HG02610 (cell line): ENCODE results near the gene MYCBP.
"Not testable (repeated sequence)": the region's sequence is repeated elsewhere in the genome, so short reads cannot be mapped to it uniquely, and the experiment has no call there.

Experiments
- ATAC-seq: cut with Tn5 transposase; IDR thresholded peaks from one replicate; pipeline ENCODE4 v1.9.1; 2021; ENCODE audit warnings: mild to moderate bottlenecking, moderate library complexity; ENCODE audit not compliant: unreplicated experiment

Gene MYCBP

DNA sequence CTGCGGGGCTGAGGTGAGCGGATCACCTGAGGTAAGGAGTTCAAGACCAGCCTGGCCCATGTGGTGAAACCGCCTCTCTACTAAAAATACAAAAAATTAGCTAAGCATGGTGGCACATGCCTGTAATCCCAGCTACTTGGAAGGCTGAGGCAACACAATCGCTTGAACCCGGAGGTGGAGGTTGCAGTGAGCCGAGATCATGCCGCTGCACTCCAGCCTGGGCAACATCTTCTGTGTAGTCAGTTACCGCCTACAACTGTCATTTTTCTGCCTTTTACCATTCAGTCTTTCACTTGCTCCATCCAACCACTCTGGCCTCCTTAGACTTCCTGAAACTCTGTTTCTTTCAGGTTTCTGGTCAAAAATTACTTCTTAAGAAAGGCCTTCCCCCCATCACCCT, 2.2 kb downstream of the MYCBP start:
- ATAC-seq, result no peak

DNA sequence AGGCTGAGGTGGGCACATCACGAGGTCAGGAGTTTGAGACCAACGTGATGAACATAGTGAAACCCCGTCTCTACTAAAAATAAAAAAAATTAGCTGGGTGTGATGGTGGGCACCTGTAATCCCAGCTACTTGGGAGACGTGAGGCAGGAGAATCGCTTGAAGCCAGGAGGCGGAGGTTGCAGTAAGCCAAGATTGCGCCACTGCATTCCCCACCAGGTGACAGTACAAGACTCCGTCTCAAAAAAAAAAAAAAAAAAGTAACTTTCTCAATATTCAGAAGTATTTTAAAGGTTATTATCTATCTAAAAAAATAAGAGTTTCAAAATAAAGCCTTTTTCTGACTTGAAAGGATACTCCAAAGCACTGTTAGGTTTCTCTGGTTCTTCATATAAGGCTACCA, 5.9 kb downstream of the MYCBP start:
- ATAC-seq, result no peak

DNA sequence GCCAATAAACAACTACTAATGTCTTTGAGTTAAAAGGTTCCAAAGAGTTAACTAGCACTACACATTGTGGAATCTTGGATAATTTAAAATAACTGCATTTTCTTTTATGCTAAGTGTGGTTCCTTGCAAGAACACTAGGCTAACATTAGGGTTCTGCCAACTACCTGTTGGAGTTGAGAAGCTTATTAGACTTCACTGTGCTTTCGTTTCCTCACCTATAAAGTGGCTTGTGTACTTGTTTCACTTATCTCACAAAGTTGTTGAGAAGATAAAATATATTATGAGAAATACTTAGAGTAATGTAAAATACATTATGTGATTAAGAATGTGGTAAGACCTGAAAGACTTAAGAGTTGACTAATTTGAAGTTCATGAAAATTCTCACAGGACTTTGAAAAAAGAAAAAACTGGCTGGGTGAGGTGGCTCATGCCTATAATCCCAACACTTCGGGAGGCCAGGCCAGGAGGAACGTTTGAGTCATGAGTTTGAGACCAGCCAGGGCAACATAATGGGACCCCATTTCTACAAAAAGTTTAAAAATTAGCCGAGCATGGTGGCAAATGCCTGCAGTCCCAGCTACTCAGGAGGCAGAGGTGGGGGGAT, 7.9 kb downstream of the MYCBP start:
- no peak for ATAC-seq

DNA sequence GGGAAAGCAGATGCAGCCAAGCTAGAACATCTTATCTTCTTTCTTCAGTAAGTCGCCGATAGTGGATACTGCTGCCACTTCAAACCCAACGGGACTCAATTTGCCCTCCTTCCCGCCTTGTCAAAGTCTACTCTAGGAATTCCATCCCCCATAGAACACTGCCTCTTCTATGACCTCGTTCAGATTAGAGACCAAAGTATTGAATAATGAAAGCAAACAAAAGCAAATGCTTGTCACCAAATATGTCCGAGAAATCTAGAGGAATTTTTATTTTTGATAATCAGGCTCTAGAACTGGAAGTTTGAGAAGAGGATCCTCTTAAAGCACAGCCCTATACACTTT, 12.7 kb downstream of the MYCBP start:
- no peak for ATAC-seq

DNA sequence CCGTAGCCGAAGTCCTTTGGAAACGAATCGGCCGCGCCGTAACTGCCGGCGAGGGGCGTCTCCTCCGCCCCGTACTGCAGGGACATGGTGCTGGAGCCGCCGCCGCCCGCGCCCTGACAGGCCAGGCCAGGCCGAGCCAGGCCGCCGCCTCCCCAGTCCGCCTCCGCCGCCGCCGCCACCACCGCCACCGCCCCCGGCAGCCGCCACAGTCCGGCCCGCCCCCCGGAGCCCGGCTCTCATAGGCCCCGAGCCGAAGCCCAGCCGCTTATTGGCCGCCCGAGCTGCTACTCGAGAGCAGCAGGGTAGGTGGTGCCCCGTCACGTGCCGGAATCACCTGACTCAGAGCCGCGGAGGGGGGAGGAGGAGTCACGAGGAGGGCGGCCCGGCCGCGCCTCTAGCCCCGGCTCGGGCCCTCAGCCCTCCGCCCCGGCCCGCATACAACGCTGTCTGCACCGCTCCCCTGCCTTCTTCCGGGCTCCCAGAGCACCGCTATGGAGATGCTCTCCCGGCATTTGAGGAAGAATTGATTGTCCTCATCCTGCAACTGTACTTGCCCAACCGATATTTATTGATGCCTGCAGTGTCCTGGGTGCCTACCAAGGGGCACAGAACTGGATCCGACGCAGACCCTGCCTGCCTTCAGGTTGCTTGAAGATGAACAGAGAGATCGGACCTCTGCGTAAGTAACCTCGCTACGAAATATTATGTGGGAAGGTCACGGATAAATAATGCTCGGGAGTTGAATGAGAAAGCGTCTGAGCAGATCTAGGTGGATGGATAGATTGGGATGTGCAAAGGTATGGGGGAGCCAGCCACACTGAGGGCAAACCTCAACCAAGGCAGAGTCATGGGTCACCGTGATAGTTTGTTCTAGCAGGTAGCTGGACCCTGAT, 13.3 kb downstream of the MYCBP start, which contains the start of gene RRAGC:
Gene RRAGC, minus strand, starts transcription at position 212 of the 893 bp plus-strand sequence. Its CDS starts 126 bp downstream, at position 86.
- peak; percentile 91 for ATAC-seq

DNA sequence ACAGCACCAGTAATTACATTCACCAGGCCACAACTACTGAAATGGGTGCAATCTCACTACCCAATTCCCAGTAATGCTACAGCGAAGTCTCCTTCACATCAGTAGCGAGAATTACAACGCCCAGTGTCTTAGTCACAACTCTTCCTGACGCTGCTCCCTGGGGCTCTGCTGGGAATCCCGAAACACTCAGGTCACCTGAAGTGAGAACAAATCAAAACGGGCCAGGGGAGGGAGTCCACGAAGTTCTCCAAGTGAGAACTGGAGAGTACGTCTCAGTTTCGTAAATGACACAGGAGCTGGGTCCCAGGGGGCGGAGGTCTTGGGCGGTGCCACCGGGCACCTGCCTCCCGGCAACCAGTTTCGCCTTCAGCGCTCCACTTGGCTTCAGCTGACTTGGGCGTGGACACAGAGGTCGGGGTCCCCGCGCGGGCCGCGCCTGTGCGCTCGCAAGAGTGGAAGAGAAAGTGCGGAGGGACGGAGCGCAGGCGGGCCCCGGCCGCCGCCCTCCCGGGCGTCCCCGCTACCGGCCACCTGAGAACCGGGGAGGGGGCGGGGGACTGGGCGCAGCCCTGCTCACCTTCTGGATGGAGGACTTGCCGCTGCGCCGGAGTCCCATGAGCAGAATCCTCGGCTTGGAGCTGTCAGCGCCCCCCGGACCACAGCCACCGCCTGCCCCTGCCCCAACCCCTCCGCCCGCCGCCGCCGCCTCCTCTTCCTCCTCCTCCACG, 14.2 kb downstream of the MYCBP start:
- ATAC-seq, result peak; percentile 38

DNA sequence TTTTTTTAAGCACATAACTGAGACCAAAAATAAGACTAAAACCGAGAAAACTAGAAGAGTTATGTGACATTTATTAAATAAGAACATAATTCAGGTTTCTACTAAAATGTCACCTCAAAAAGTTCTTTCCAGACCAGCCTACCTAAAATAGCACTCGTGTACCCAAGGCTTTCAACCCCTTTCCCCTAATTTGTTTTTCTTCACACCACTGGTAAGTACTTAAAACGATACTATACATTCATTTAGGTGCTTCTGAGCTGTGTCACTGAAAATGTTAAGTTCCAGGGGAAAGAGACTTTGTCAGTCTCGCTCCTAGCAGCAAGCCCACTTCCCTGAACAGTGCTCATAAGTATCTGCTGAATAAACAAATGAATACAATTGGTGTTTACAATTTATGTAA, 20.4 kb downstream of the MYCBP start:
- peak; percentile 69 for ATAC-seq

DNA sequence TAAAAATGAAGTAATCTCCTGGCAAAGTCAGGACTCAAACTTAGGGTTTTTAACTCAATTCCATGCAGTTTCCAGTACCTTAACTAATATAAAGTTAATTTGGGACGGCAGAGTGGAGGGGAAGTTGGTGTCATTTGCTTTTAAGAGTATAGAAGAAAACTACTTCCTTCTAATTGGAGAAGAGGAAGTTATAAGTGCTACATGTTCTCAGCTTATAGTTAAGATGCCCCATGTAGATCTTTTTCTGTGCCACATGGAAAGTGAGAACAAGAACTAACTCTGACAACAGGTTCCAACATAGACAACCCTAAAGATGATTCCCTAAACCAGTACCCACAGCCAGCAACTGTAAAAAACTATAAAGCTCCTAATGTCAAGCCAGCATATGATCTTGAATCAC, 25.1 kb downstream of the MYCBP start:
- no peak for ATAC-seq

DNA sequence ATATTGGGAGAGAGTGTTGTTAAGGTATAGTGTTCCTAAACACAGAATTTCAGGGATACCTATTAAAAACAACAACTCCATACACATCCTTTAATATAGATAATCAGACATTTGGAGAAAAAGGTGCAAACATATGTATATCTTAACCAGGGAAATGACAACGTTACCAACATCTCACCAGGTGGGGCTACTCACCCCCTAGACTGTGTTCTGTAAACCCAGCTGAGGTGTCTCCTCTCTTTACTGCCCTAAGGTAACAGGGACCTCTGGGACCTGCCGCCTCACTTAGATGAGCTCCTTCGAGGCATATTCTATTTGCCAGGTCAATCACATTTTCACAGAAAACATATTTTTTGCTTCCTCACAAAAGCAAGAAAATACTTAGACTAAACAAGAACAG, 26.9 kb downstream of the MYCBP start:
- no peak for ATAC-seq

DNA sequence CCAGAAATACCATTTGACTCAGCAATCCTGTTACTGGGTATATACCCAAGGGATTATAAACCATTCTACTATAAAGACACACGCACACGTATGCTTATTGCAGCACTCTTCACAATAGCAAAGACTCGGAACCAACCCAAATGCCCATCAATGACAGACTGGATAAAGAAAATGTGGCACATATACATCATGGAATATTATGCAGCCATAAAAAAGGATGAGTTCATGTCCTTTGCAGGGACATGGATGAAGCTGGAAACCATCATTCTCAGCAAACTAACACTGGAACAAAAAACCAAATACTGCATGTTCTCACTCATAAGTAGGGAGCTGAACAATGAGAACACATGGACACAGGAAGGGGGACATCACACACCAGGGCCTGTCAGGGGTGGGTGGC, 28.1 kb downstream of the MYCBP start:
- ATAC-seq, result not testable (repeated sequence)

DNA sequence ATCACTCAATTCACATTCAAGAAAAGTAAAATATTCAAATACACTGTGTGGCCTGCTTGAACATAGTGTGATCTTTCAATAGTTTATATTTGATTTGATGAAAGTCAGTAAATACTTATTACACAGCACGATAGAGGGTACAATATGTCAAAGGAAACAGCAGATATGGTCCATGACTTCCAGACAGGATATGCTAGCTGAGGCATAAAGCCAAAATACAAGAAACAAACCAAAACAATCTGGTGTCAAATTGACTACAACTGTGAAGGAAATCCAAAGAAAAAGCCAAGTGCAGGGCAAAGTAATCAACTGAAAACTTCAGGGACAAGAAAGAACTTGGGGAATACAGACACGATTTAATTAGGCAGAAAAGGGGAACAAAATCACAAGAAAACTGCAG, 32.9 kb downstream of the MYCBP start:
- no peak for ATAC-seq

DNA sequence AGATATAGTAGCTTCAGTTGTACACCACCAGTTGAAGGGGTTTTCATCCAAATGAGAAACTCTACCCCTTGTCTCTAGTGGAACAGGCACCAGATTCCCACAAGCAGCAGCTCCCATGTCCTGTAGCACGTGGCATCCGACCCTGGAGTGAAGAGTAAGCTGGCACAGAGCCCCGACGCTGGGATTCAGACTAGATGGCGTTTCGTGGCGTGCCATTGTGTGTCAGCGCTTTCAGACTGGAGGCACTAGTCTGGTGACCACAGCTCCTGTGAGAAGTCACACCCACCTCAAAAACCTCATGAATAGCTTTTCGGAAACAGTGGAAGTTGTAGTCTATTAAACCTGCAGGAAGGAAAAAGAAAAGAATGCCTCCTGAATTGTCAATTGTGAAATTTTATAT, 33.8 kb downstream of the MYCBP start:
- no peak for ATAC-seq

DNA sequence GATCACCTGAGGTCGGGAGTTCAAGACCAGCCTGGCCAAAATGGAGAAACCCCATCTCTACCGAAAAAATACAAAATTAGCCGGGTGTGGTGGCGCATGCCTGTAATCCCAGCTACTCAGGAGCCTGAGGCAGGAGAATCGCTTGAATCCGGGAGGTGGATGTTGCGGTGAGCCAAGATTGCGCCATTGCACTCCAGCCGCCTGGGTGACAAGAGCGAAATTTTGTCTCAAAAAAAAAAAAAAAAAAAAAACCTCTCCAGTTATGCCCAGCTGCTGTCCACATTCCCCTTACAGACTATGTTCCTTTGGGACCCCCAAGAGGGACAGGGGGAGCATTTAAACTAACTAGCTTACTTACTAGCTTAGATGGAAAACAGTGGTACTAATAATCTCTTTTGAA, 36.8 kb downstream of the MYCBP start:
- not testable (repeated sequence) for ATAC-seq

DNA sequence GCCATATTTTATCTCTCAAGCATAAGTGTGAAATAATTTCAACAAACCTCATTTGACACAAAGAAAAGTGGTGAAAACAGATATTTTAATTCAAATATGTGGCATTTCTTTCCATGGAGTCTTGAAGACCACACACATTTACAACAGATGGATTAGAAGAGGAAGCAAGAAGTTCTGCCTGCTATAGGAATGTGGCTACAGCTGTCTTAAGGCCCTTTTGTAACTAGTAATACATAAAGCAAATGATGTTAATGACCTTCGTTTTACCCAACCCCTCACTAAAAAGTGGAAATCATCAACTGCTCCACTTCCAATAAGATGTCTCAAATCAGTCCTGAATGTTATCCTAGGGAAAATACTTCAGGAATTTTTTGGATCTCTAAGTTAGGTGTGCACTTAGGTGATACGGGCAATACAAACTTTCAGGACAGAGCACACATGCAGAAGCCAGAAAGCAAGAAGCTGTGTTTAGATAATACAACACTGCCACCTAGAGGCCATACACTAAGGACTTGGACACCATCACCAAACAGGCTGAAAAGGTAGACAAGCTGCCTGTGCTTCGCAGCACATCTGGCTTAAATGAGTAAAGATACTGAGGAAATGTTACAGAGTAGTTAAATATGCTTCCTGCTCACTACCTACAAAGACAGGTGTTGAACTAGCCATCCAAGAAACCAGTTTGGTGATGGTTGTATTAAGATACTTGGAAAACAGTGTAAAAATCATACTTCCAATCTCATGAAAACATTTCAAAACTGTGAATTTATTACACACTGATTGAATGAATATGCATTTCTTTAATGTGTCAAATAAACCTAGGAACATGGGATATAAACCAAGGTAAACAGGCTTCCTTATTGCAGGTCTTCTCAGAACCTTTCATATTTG, 38.0 kb downstream of the MYCBP start:
- peak; percentile 55 for ATAC-seq

DNA sequence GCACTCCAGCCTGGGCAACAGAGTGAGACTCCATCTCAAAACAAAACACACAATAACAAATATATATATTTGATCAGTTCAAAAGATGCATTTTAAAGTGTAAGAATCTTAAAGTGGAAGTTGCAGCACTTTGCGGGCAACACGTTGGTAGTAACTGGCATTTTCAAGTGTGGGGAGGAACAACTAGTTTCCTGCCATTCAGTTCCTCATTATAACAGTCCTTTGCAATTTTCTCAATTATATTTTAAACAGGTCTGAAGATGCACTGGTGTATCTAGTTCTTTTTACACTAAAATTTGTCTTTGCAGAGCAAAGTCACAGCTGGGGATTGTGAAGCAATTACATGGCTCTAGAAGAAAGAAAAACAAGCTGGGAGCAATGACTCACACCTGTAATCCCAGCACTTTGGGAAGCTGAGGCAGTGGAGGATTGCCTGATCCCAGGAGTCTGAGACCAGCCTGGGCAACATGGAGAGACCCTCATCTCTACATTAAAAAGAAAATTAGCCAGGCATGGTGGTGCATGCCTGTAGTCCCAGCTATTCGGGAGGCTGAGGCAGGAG, 38.8 kb downstream of the MYCBP start:
- no peak for ATAC-seq

DNA sequence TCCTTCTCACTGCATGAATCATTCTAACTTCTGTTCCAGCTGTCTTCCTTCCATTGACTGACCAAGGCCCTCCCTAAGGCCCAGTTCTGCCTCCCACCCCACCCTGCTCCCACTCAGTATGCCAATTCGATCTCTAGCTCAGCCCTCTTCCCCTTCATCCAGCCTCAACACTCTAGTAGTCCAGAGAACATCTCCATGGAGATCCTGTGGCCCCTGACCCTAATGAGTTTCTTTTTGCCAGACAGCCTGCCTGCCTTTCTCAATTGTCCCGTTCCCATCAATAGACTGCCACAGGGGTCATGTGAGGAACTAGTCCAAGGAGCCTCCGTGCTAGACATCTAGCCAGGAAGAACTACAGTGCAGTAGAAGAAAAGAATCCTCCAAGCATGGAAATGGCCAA, 40.0 kb downstream of the MYCBP start:
- ATAC-seq, result no peak

DNA sequence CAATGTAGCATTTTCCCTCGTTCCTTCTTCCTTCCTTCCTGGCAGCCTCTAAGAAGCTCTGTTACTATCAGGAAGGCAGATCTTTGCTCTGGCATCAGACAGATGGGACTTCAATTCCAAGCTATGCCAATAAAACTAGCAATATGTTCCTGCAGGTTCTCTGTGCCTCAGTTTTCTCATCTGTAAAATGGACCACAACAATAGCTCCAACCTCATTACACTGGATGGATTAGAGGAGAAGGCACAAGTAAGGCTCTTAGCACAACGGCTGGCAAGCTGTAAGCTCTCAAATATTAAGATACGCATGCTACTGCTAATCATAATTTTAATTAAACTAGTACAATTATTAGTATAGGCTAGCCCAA, 40.8 kb downstream of the MYCBP start:
- no peak for ATAC-seq

DNA sequence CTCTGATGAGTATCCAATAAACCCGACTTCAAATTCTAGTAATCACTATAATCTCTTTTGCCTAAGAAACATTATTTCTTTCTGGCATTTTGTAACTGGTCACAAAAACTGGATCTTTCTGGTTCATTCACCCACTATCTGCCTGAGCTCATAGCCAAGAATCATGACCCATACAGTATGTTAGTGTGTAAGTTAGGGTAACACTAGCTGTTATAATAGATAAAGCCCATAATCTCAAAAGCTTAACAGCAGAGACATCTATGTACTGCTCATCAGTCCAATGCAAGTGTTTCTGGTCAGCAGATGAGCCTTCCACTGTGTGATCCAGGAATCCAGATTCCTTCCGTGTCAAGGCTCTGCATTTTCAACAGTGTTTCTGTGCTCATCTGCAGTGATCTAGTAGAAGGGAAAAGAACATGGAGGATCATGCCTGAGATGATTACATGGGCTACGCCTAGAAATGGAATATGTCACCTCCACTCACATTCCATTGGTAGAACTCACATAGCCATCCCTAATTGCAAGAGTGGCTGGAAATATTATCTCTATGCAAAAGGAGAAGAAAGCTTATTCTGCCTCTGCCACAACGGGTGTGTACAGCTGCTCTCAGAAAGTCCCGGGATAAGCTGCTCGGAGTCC, 41.3 kb downstream of the MYCBP start:
- ATAC-seq, result no peak

DNA sequence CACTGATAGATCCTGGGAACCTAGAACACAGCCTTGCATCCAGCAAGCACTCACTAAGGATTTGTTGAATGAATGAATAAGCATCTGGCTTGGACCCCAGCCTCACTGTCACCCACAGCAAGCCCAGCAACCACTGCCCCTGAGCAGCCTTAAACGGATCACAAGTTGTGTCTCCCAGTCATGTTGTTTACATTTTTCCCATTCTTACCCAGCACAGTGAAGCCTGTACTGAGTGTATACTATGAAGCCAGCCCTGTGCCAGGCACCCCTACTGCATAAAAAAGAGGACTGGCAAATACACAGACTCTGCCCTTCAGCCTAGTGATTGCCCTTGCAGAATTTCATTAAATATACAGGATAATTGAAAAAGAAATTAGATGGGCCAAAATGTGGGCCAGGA, 43.8 kb downstream of the MYCBP start:
- ATAC-seq, result no peak

DNA sequence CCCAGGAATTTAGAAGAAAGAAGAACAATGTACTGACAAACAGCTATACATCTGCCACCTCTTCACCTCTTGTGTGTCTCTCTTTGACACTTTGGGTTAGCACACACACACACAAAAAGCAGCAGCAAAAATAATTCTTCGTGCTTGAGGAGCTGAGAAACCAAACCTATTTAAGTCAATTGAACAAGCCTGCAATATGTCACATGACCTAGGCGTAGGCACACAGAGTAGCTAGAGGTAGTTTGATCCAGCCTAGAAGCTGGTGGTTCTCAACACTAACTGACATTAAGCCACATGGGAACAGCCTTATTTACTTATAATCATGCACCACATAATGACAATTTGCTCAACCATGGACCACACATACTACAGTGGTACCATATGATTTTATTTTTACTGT, 45.8 kb downstream of the MYCBP start:
- ATAC-seq, result no peak
